ENCODE measurements around the gene TMEM14B. TPM values are rescaled to one million over a fixed set of nuclear protein-coding genes. Genes with fewer than 3 reads are reported as not detected.

Gene TMEM14B
- polyA plus RNA-seq, 1 experiment = 52.4 TPM

GRCh38 chr6:10763006-10763405 is 15.4 kb downstream of the TMEM14B start:
- TF ChIP-seq CTCF (IDR thresholded peaks at IDR 0.05; ENCODE audit: insufficient read depth, low read depth, low read length) = no peak
- ChIA-PET CTCF (no interaction called here), POLR2A (no interaction called here)
- Histone ChIP-seq H3K36me3 (ENCODE audit: control insufficient read depth, insufficient read depth, low read length) (no peaks in the 10 kb centered on the region), H3K4me3 (ENCODE audit: low read depth, low read length) (no peak overlapping the region), H3K27me3 (ENCODE audit: control insufficient read depth, insufficient read depth, low read length) (no peaks in the 10 kb centered on the region)
- DNase-seq (ENCODE audit: low read depth) = no peak

GRCh38 chr6:10769419-10769818 is 21.8 kb downstream of the TMEM14B start:
- Histone ChIP-seq H3K4me3 (ENCODE audit: low read depth, low read length) (no peak overlapping the region), H3K36me3 (ENCODE audit: control insufficient read depth, insufficient read depth, low read length) (no peaks in the 10 kb centered on the region), H3K27me3 (ENCODE audit: control insufficient read depth, insufficient read depth, low read length) (no peaks in the 10 kb centered on the region)
- POLR2A ChIA-PET = no interaction called here
- CTCF ChIA-PET = interaction anchor here (0.5 to 1.2 kb wide), 4 partner anchors 10 to 291 kb away, joined by 3 to 4 read pairs (median 3); no protein-coding TSS in a partner anchor
- TF ChIP-seq CTCF (IDR thresholded peaks at IDR 0.05; ENCODE audit: insufficient read depth, low read depth, low read length) = no peak
- DNase-seq (ENCODE audit: low read depth) = no peak

- no peaks in the 10 kb centered on the region for H3K27me3 ChIP-seq (ENCODE audit: control insufficient read depth, insufficient read depth, low read length)
Measured at GRCh38 chr6:10771371-10771894, 23.8 kb downstream of the TMEM14B start.

GRCh38 chr6:10778230-10778629 is 30.6 kb downstream of the TMEM14B start:
- H3K27me3 ChIP-seq (ENCODE audit: control insufficient read depth, insufficient read depth, low read length) = no peaks in the 10 kb centered on the region
- no peak for DNase-seq (ENCODE audit: low read depth)
- H3K4me3 ChIP-seq (ENCODE audit: low read depth, low read length) = no peak overlapping the region
- CTCF ChIA-PET = no interaction called here
- TF ChIP-seq CTCF (IDR thresholded peaks at IDR 0.05; ENCODE audit: insufficient read depth, low read depth, low read length) = no peak
- POLR2A ChIA-PET = no interaction called here
- no peaks in the 10 kb centered on the region; the same call in none of the 2 replicates for H3K36me3 ChIP-seq (ENCODE audit: control insufficient read depth, insufficient read depth, low read length)

More at GRCh38 chr6:10771371-10771894, 23.8 kb downstream of the TMEM14B start:
- CTCF ChIA-PET = no interaction called here
- H3K36me3 ChIP-seq (ENCODE audit: control insufficient read depth, insufficient read depth, low read length) = no peaks in the 10 kb centered on the region; the same call in none of the 2 replicates
- no peak for DNase-seq (ENCODE audit: low read depth)
- H3K4me3 ChIP-seq (ENCODE audit: low read depth, low read length) = no peak overlapping the region
- no peak for TF ChIP-seq CTCF (IDR thresholded peaks at IDR 0.05; ENCODE audit: insufficient read depth, low read depth, low read length)
- POLR2A ChIA-PET = no interaction called here

GRCh38 chr6:10779076-10779475 is 31.5 kb downstream of the TMEM14B start:
- Histone ChIP-seq H3K27me3 (ENCODE audit: control insufficient read depth, insufficient read depth, low read length) (no peaks in the 10 kb centered on the region), H3K36me3 (ENCODE audit: control insufficient read depth, insufficient read depth, low read length) (no peaks in the 10 kb centered on the region; the same call in none of the 2 replicates), H3K4me3 (ENCODE audit: low read depth, low read length) (no peak overlapping the region)
- TF ChIP-seq CTCF (IDR thresholded peaks at IDR 0.05; ENCODE audit: insufficient read depth, low read depth, low read length) = no peak
- DNase-seq (ENCODE audit: low read depth) = no peak
- ChIA-PET CTCF (interaction anchor here (0.8 kb wide), 1 partner anchor 10 kb away, joined by 4 read pairs; no protein-coding TSS in a partner anchor), POLR2A (interaction anchor here (0.6 kb wide), 1 partner anchor 317 kb away, joined by 4 read pairs; no protein-coding TSS in a partner anchor)

All from BJ (cell line).